NOMO-1 treated with dmso at 0.1 percent for 144 hours (cell line): ENCODE data around the gene SELL.
"Not testable (repeated sequence)": the region's sequence is repeated elsewhere in the genome, so short reads cannot be mapped to it uniquely, and the experiment has no call there.

Experiments used
- DNase-seq: peaks from one replicate; lab custom pipeline; 2025; ENCODE audit not compliant: unreplicated experiment; lab: John Stamatoyannopoulos, UW

Gene SELL

DNA sequence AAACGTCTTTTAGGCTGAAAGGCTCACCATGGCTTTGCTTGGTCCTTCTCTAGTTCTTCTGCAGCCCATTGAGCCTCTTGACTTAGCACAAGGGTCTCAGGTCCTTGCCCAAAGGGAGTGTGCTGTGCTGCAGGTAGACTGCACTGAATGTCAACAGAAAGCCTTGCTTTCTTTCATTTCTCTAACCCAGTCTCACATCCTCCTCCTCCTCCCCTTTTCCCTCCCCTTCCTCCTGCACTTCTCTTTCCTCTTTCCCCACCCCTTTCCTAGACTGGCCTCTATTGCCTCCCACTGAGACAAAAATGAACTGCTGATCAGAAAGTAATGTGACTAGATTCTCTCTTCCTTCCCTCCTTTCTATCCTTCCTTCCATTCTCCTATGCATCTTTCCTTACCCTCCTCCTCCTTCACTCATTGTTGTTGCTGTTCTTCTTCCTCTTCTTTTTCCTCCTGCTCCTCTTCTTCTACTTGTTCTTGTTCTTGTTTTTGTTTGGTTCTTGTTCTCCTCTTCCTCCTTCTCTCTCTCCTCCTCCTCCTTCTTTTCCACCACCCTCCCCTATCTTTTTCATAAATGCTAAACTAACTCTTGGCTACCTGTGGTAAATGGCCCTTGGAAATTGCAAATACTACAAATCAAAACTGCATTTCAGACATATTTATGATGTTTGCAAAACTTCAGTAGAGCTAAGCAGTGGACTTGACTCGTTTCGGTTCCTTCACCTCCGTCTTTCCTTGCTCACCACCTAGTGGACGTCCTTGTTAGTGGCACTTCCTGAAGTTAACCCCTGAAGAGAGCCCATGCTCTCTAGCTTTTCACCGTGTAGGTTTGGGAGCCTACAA is at the start of gene SELL:
Gene SELL, minus strand, starts transcription at position 152 of the 840 bp plus-strand sequence. Its CDS starts 122 bp downstream, at position 30.
- peak; percentile 89 for DNase-seq

DNA sequence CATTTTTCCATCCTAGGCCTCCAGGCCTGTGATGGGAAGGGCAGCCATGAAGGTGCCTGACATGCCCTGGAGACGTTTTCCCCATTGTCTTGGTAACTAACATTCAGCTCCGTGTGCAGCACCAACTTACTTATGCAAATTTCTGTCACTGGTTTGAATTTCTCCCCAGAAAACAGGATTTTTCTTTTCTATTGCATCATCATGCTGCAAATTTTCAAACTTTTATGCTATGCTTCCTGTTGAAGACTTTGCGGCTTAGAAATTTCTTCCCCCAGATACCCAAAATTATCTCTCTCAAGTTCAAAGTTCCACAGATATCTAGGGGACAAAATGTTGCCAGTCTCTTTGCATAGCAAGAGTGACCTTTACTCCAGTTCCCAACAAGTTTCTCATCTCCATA is 47.6 kb upstream of the SELL start:
- DNase-seq = no peak

DNA sequence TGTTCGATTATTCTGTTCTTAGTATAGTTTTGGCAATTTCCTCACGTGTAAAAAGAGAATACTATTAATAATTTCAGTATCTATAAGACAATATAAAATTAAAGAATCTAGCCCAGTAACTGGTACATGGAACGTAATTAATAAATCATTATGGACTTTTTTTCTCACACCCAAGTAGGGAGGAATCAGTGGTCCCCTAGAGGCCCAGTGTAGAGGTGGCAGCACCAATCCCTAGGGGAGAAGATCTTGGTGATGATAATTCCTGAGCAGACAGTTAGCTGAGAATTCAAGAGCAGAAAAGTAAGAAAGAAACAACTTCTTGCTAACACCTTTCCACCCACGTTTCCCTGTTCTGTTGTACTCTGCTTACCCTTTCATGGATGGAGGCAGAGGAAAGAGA is 42.1 kb upstream of the SELL start:
- no peak for DNase-seq

- no peak for DNase-seq
Observed at GRCh38 chr1:169750041-169750440, 38.6 kb upstream of the SELL start.

GRCh38 chr1:169746550-169746949 is 35.1 kb upstream of the SELL start:
- no peak for DNase-seq

DNA sequence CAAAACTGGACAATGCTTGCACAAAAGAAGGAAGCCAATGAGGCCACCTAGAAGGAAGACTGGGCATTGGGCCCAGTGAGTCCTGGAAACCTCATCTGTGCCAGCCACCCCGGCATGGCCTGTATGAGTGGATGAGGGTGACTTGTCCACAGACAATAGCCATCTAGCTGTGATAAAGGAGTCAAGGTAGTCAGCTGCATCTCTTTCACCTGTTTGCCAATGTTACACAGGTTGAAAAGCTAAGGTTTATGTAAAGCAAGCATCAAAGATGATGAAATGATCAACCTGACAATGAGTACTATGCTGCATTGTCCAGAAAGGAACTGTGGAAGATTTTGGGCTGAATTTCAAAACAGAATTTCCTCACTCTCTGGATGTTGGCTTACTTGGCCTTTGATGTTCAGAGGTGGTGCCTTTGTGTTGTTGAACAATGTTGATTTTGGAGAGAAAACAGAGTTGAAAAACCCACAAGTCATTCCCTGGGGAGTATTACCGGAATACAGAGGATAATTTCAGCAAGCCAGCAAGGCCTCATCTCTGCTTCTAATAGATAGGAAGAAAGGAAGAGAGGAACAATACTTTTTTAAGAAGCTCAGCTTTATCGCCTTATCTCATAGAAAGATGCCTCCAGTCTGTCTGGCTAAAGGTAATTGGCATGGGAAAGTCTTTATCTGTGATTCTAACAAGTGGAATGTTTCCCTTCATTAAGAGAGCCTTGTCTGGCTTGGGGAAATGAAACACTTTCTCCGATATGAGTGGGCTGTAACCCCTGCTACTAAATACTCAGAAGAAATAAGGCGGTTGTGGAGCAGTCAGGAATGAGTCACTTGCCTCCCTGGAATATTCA is 33.8 kb upstream of the SELL start:
- no peak for DNase-seq

GRCh38 chr1:169741666-169742394 is 30.4 kb upstream of the SELL start:
- no peak for DNase-seq

DNA sequence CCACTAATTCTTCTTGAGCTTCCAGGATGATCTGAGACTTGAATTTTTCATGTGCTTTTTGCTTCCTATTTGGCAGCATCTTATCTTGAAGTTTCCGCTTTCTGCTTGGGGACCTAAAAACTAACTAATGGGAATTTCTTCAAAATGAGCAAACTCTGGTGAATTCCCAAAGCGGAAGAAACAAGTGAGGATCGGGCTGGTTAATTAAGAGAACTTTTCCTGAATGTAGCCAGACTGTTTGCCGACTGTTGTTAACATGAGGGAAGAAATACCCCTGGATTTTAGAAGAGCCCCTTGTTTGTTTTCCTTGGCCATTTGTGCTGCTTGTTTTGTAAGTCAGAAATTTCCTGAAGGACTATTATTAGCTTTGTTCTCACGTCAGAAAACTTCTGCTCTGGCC is 28.6 kb upstream of the SELL start:
- DNase-seq = no peak

DNA sequence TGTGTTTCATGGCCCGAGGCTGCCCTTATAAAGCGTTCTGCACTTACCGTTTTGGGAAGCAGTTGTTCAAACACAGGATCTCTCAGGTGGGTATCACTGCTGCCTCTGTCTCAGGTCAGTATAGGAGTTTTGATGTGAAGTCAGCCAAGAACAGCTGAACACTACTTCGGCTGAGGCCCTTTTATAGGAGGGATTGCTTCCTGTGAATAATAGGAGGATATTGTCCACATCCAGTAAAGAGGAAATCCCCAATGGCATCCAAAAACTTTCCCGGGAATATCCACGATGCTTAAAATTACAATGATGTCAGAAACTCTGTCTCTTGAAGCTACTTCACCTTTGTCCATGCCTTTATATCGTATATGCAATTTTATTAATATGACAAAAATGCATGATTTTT is 22.5 kb upstream of the SELL start, which contains the start of gene SELE:
Gene SELE, minus strand, starts transcription at position 156 of the 400 bp plus-strand sequence. CDS start 467 bp downstream, outside the sequence.
- no peak for DNase-seq

GRCh38 chr1:169731446-169731845 is 20.0 kb upstream of the SELL start:
- no peak for DNase-seq

- DNase-seq = no peak
Observed at GRCh38 chr1:169729991-169730390, 18.6 kb upstream of the SELL start.

- DNase-seq = no peak
Observed at GRCh38 chr1:169727307-169727706, 15.9 kb upstream of the SELL start.

- no peak for DNase-seq
Observed at GRCh38 chr1:169726851-169727250, 15.4 kb upstream of the SELL start.

GRCh38 chr1:169725930-169726329 is 14.5 kb upstream of the SELL start:
- no peak for DNase-seq

DNA sequence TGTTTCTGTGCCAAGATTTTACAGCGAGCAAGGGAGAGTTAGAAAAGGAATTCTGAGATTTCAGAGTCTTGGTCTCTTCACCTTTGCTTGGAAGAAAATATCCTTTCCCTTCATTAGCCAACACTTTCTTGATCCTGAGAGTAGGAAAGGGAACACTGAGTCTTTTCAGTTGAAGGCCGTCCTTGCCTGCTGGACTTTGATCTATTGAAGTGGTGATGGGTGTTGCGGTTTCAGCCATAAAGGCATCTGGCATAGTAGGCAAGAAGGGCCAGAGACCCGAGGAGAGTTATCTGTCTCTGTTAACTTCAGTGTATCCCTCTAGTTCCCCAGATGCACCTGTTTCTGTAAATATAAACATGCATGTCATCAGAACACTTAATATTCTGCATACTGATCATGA is 12.7 kb upstream of the SELL start:
- no peak for DNase-seq

- no peak for DNase-seq
Observed at GRCh38 chr1:169723763-169724162, 12.3 kb upstream of the SELL start.

DNA sequence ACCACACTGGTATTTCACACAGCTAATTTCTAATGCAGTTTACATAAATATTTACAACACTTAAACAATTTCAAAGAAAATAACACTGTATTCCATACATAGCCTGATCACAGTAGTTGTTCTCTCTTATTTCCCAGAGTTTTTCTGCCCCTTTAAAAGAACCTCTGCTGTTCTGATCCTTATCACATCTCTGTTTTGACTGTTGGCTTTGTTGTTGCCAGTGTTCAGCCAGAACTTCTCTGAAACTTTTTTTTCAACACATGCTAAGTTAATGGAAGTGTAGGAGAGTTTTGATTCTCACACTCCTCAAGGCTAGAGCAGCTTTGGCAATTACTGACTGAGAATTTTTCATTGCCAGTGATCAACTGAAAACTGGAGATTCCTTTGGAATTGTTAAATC is 11.4 kb upstream of the SELL start:
- no peak for DNase-seq

DNA sequence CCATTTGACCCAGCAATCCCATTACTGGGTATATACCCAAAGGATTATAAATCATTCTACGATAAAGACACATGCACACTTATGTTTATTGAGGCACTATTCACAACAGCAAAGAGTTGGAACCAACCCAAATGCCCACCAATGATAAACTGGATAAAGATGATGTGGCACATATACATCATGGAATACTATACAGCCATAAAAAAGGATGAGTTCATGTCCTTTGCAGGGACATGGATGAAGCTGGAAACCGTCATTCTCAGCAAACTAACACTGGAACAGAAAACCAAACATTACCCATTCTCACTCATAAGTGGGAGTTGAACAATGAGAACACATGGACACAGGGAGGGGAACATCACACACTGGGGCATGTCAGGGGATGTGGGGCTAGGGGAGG is 3.7 kb upstream of the SELL start:
- DNase-seq = not testable (repeated sequence)

DNA sequence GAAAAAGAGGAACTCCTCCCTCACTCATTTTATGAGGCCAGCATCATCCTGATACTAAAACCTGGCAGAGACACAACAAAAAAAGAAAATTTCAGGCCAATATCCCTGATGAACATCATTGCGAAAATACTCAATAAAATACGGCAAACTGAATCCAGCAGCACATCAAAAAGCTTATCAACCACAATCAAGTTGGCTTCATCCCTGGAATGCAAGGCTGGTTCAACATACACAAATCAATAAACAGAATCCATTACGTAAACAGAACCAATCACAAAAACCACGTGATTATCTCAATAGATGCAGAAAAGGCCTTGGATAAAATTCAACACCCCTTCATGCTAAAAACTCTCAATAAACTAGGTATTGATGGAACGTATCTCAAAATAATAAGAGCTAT is 1.7 kb upstream of the SELL start:
- not testable (repeated sequence) for DNase-seq

GRCh38 chr1:169712309-169712631 is 850 bp upstream of the SELL start:
- no peak for DNase-seq

DNA sequence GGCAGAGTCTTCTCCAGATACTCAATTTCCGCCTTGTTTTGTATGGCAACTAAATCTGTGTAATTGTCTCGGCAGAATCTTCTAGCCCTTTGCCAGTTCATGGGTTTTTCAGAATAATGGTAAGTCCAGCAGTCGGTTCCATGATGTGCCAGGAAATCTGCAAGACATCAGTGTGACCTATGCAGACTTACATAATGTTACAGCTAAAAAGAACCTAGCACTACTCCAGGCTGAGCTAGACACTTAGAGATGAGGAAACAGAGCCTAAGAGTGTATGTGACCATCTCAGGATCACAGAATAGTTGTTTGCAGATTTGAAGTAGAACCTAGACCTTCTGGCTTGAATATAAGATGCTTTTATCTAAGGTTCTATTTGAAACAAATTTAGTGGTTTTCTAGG is 2.8 kb downstream of the SELL start:
- DNase-seq = no peak
